ENCODE results near the gene ZNF618.
"Not testable (repeated sequence)": the region's sequence is repeated elsewhere in the genome, so short reads cannot be mapped to it uniquely, and the experiment has no call there.

ZNF618 gene

GRCh38 chr9:114037961-114038723 is 162.0 kb downstream of the ZNF618 start:
- Histone ChIP-seq H3K36me3 (ENCODE audit: insufficient read depth, low read length) (peaks cover 55% of the 10 kb centered on the region), H3K9me3 (ENCODE audit: low read length) (peaks cover 3% of the 10 kb centered on the region), H3K4me1 (ENCODE audit: insufficient read depth, low read length) (peaks cover 10% of the 10 kb centered on the region), H2AFZ (ENCODE audit: low read depth, low read length) (no peak overlapping the region), H3K4me3 (ENCODE audit: low read length) (no peak overlapping the region), H3K27me3 (ENCODE audit: insufficient read depth, low read length) (no peaks in the 10 kb centered on the region)

GRCh38 chr9:114038724-114039313 is 162.7 kb downstream of the ZNF618 start:
- H3K27me3 ChIP-seq (ENCODE audit: insufficient read depth, low read length): no peaks in the 10 kb centered on the region
- H3K9me3 ChIP-seq (ENCODE audit: low read length): peaks cover 3% of the 10 kb centered on the region
- H3K36me3 ChIP-seq (ENCODE audit: insufficient read depth, low read length): peaks cover 49% of the 10 kb centered on the region
- H2AFZ ChIP-seq (ENCODE audit: low read depth, low read length): no peak overlapping the region
- H3K4me1 ChIP-seq (ENCODE audit: insufficient read depth, low read length): peaks cover 10% of the 10 kb centered on the region
- no peak overlapping the region for H3K4me3 ChIP-seq (ENCODE audit: low read length)

GRCh38 chr9:114039484-114039883 is 163.4 kb downstream of the ZNF618 start:
- Histone ChIP-seq H3K4me1 (ENCODE audit: insufficient read depth, low read length) (peaks cover 10% of the 10 kb centered on the region), H3K36me3 (ENCODE audit: insufficient read depth, low read length) (peaks cover 44% of the 10 kb centered on the region), H2AFZ (ENCODE audit: low read depth, low read length) (no peak overlapping the region), H3K4me3 (ENCODE audit: low read length) (no peak overlapping the region), H3K9me3 (ENCODE audit: low read length) (peaks cover 3% of the 10 kb centered on the region), H3K27me3 (ENCODE audit: insufficient read depth, low read length) (no peaks in the 10 kb centered on the region)

- not testable (repeated sequence) for H3K9me3 ChIP-seq (ENCODE audit: low read length)
Measured at GRCh38 chr9:114043660-114044059, 167.6 kb downstream of the ZNF618 start.

GRCh38 chr9:114046237-114046755 is 170.2 kb downstream of the ZNF618 start:
- Histone ChIP-seq H3K27me3 (ENCODE audit: insufficient read depth, low read length) (no peaks in the 10 kb centered on the region), H3K36me3 (ENCODE audit: insufficient read depth, low read length) (peaks cover 52% of the 10 kb centered on the region), H3K4me3 (ENCODE audit: low read length) (no peak overlapping the region), H3K9me3 (ENCODE audit: low read length) (peaks cover 4% of the 10 kb centered on the region), H2AFZ (ENCODE audit: low read depth, low read length) (no peak overlapping the region), H3K4me1 (ENCODE audit: insufficient read depth, low read length) (no peaks in the 10 kb centered on the region)

More at GRCh38 chr9:114043660-114044059, 167.6 kb downstream of the ZNF618 start:
- not testable (repeated sequence) for H2AFZ ChIP-seq (ENCODE audit: low read depth, low read length); H3K4me3 ChIP-seq (ENCODE audit: low read length); H3K27me3 ChIP-seq (ENCODE audit: insufficient read depth, low read length); H3K4me1 ChIP-seq (ENCODE audit: insufficient read depth, low read length)
- peaks cover 37% of the 10 kb centered on the region for H3K36me3 ChIP-seq (ENCODE audit: insufficient read depth, low read length)

- peaks cover 58% of the 10 kb centered on the region for H3K36me3 ChIP-seq (ENCODE audit: insufficient read depth, low read length)
- no peaks in the 10 kb centered on the region for H3K4me1 ChIP-seq (ENCODE audit: insufficient read depth, low read length)
- H2AFZ ChIP-seq (ENCODE audit: low read depth, low read length): no peak overlapping the region
- H3K27me3 ChIP-seq (ENCODE audit: insufficient read depth, low read length): no peaks in the 10 kb centered on the region
- no peak overlapping the region for H3K4me3 ChIP-seq (ENCODE audit: low read length)
- peaks cover 4% of the 10 kb centered on the region for H3K9me3 ChIP-seq (ENCODE audit: low read length)
Measured at GRCh38 chr9:114046875-114047274, 170.8 kb downstream of the ZNF618 start.

- no peak overlapping the region for H3K4me3 ChIP-seq (ENCODE audit: low read length)
- peaks cover 4% of the 10 kb centered on the region for H3K9me3 ChIP-seq (ENCODE audit: low read length)
- no peaks in the 10 kb centered on the region for H3K4me1 ChIP-seq (ENCODE audit: insufficient read depth, low read length)
- no peak overlapping the region for H2AFZ ChIP-seq (ENCODE audit: low read depth, low read length)
- H3K27me3 ChIP-seq (ENCODE audit: insufficient read depth, low read length): no peaks in the 10 kb centered on the region
- H3K36me3 ChIP-seq (ENCODE audit: insufficient read depth, low read length): peaks cover 66% of the 10 kb centered on the region
Measured at GRCh38 chr9:114047717-114048116, 171.6 kb downstream of the ZNF618 start.

GRCh38 chr9:114048533-114049415 is 172.7 kb downstream of the ZNF618 start:
- H3K27me3 ChIP-seq (ENCODE audit: insufficient read depth, low read length): no peaks in the 10 kb centered on the region
- H3K36me3 ChIP-seq (ENCODE audit: insufficient read depth, low read length): peaks cover 74% of the 10 kb centered on the region
- H3K9me3 ChIP-seq (ENCODE audit: low read length): peaks cover 7% of the 10 kb centered on the region
- no peak overlapping the region for H3K4me3 ChIP-seq (ENCODE audit: low read length)
- H3K4me1 ChIP-seq (ENCODE audit: insufficient read depth, low read length): no peaks in the 10 kb centered on the region
- no peak overlapping the region for H2AFZ ChIP-seq (ENCODE audit: low read depth, low read length)

GRCh38 chr9:114049441-114050225 is 173.5 kb downstream of the ZNF618 start:
- no peak overlapping the region for H2AFZ ChIP-seq (ENCODE audit: low read depth, low read length)
- peaks cover 78% of the 10 kb centered on the region for H3K36me3 ChIP-seq (ENCODE audit: insufficient read depth, low read length)
- peaks cover 8% of the 10 kb centered on the region for H3K4me1 ChIP-seq (ENCODE audit: insufficient read depth, low read length)
- H3K4me3 ChIP-seq (ENCODE audit: low read length): no peak overlapping the region
- peaks cover 7% of the 10 kb centered on the region for H3K9me3 ChIP-seq (ENCODE audit: low read length)
- H3K27me3 ChIP-seq (ENCODE audit: insufficient read depth, low read length): no peaks in the 10 kb centered on the region

- Histone ChIP-seq H3K4me1 (ENCODE audit: insufficient read depth, low read length) (peaks cover 8% of the 10 kb centered on the region), H3K36me3 (ENCODE audit: insufficient read depth, low read length) (peaks cover 78% of the 10 kb centered on the region), H3K4me3 (ENCODE audit: low read length) (no peak overlapping the region), H2AFZ (ENCODE audit: low read depth, low read length) (no peak overlapping the region), H3K27me3 (ENCODE audit: insufficient read depth, low read length) (no peaks in the 10 kb centered on the region), H3K9me3 (ENCODE audit: low read length) (peaks cover 7% of the 10 kb centered on the region)
Measured at GRCh38 chr9:114050226-114050568, 174.1 kb downstream of the ZNF618 start.

- Histone ChIP-seq H2AFZ (ENCODE audit: low read depth, low read length) (no peak overlapping the region), H3K27me3 (ENCODE audit: insufficient read depth, low read length) (no peaks in the 10 kb centered on the region), H3K4me3 (ENCODE audit: low read length) (no peak overlapping the region), H3K9me3 (ENCODE audit: low read length) (peaks cover 7% of the 10 kb centered on the region), H3K4me1 (ENCODE audit: insufficient read depth, low read length) (peaks cover 8% of the 10 kb centered on the region), H3K36me3 (ENCODE audit: insufficient read depth, low read length) (peaks cover 78% of the 10 kb centered on the region)
Measured at GRCh38 chr9:114050646-114051045, 174.5 kb downstream of the ZNF618 start.

GRCh38 chr9:114051281-114051680 is 175.2 kb downstream of the ZNF618 start:
- H2AFZ ChIP-seq (ENCODE audit: low read depth, low read length): no peak overlapping the region
- peaks cover 7% of the 10 kb centered on the region for H3K9me3 ChIP-seq (ENCODE audit: low read length)
- H3K36me3 ChIP-seq (ENCODE audit: insufficient read depth, low read length): peaks cover 76% of the 10 kb centered on the region
- H3K27me3 ChIP-seq (ENCODE audit: insufficient read depth, low read length): no peaks in the 10 kb centered on the region
- peaks cover 8% of the 10 kb centered on the region for H3K4me1 ChIP-seq (ENCODE audit: insufficient read depth, low read length)
- H3K4me3 ChIP-seq (ENCODE audit: low read length): no peak overlapping the region
